ENCODE measurements around the gene QRFP. TPM values are rescaled to one million over a fixed set of nuclear protein-coding genes. Genes with fewer than 3 reads are reported as not detected.

Gene QRFP
- polyA plus RNA-seq, 1 donor (not counting 4 experiments of a cell fraction or from before 2014, with no cell fraction given) = not detected

GRCh38 chr9:130900701-130901497 lies 4.3 kb upstream of the QRFP start:
- dilution Hi-C loops (cut with MboI; ENCODE audit: extremely low pct_ligation_motif_present, low sequenced_read_pairs) = no loop called here
- H3K9ac ChIP-seq (ENCODE audit: control insufficient read depth, extremely low read depth, insufficient read depth, low read length) = no peak overlapping the region
- no peaks in the 10 kb centered on the region for H3K36me3 ChIP-seq (ENCODE audit: control insufficient read depth in 2 of 2, extremely low read depth in 1 of 2, insufficient read depth in 2 of 2, low read length in 2 of 2)
- H3K9me3 ChIP-seq (ENCODE audit: control insufficient read depth, low read depth, low read length) = no peaks in the 10 kb centered on the region
- peaks cover 75% of the 10 kb centered on the region for H3K27me3 ChIP-seq (ENCODE audit: control insufficient read depth, extremely low read depth, insufficient read depth, low read length)
- no peaks in the 10 kb centered on the region for H3K9me1 ChIP-seq (ENCODE audit: control insufficient read depth, extremely low read depth, insufficient read depth, low read length)
- no peak overlapping the region for H3K4me3 ChIP-seq (ENCODE audit: control insufficient read depth in 2 of 3, extremely low read depth in 1 of 3, insufficient read depth in 2 of 3, low read depth in 1 of 3, low read length in 3 of 3)
- TF ChIP-seq EZH2 (IDR thresholded peaks at IDR 0.05; ENCODE audit: low read length) (no peak), CTCF (optimal IDR thresholded peaks at IDR 0.05 in 1 of 3, IDR thresholded peaks at IDR 0.05 in 1 of 3, conservative IDR thresholded peaks at IDR 0.05 in 1 of 3; ENCODE audit: extremely low read depth in 1 of 3, insufficient read depth in 2 of 3, low read length in 3 of 3) (no peak)
- H2AFZ ChIP-seq (ENCODE audit: control insufficient read depth, low read length) = no peak overlapping the region
- DNase-seq (ENCODE audit: low read depth, low spot score) (no peak), FAIRE-seq (no peak)
- H3K79me2 ChIP-seq (ENCODE audit: control insufficient read depth, insufficient read depth, low read length) = no peaks in the 10 kb centered on the region
- H3K4me1 ChIP-seq (ENCODE audit: control insufficient read depth, extremely low read depth, insufficient read depth, low read length) = no peaks in the 10 kb centered on the region
- peaks cover 3% of the 10 kb centered on the region for H4K20me1 ChIP-seq (ENCODE audit: control insufficient read depth, extremely low read depth, insufficient read depth, low read length)
- no peak overlapping the region for H3K4me2 ChIP-seq (ENCODE audit: control insufficient read depth, extremely low read depth, insufficient read depth, low read depth, low read length)
- H3K27ac ChIP-seq (ENCODE audit: control insufficient read depth, insufficient read depth, low read length) = no peak overlapping the region

- dilution Hi-C loops (cut with MboI; ENCODE audit: extremely low pct_ligation_motif_present, low sequenced_read_pairs) = no loop called here
- peaks cover 72% of the 10 kb centered on the region for H3K27me3 ChIP-seq (ENCODE audit: control insufficient read depth, extremely low read depth, insufficient read depth, low read length)
Observed at GRCh38 chr9:130899051-130899748, 2.6 kb upstream of the QRFP start.

More at GRCh38 chr9:130899051-130899748, 2.6 kb upstream of the QRFP start:
- Histone ChIP-seq H3K36me3 (ENCODE audit: control insufficient read depth in 2 of 2, extremely low read depth in 1 of 2, insufficient read depth in 2 of 2, low read length in 2 of 2) (no peaks in the 10 kb centered on the region), H3K79me2 (ENCODE audit: control insufficient read depth, insufficient read depth, low read length) (no peaks in the 10 kb centered on the region), H3K9ac (ENCODE audit: control insufficient read depth, extremely low read depth, insufficient read depth, low read length) (no peak overlapping the region), H3K4me1 (ENCODE audit: control insufficient read depth, extremely low read depth, insufficient read depth, low read length) (no peaks in the 10 kb centered on the region), H3K9me3 (ENCODE audit: control insufficient read depth, low read depth, low read length) (no peaks in the 10 kb centered on the region), H3K9me1 (ENCODE audit: control insufficient read depth, extremely low read depth, insufficient read depth, low read length) (no peaks in the 10 kb centered on the region), H3K27ac (ENCODE audit: control insufficient read depth, insufficient read depth, low read length) (no peak overlapping the region), H3K4me3 (ENCODE audit: control insufficient read depth in 2 of 3, extremely low read depth in 1 of 3, insufficient read depth in 2 of 3, low read depth in 1 of 3, low read length in 3 of 3) (no peak overlapping the region), H3K4me2 (ENCODE audit: control insufficient read depth, extremely low read depth, insufficient read depth, low read depth, low read length) (no peak overlapping the region), H4K20me1 (ENCODE audit: control insufficient read depth, extremely low read depth, insufficient read depth, low read length) (peaks cover 3% of the 10 kb centered on the region), H2AFZ (ENCODE audit: control insufficient read depth, low read length) (no peak overlapping the region)
- FAIRE-seq (no peak), DNase-seq (ENCODE audit: low read depth, low spot score) (no peak)
- TF ChIP-seq EZH2 (IDR thresholded peaks at IDR 0.05; ENCODE audit: low read length) (no peak), CTCF (optimal IDR thresholded peaks at IDR 0.05 in 1 of 3, IDR thresholded peaks at IDR 0.05 in 1 of 3, conservative IDR thresholded peaks at IDR 0.05 in 1 of 3; ENCODE audit: extremely low read depth in 1 of 3, insufficient read depth in 2 of 3, low read length in 3 of 3) (no peak)
